HCT116 (cell line): ENCODE results near the gene WNK2.

Experiments used
- CEBPB ChIP-seq: IDR thresholded peaks from 2 replicates; pipeline ENCODE4 v1.6.1; 2012; ENCODE audit warnings: low read depth
- EZH2 ChIP-seq: fragments of 200-600 bp; sonication (generic); IDR thresholded peaks from 2 replicates; pipeline ENCODE4 v1.6.1; 2017; ENCODE audit warnings: antibody characterized with exemption, mixed run types
- EZH2phosphoT487 ChIP-seq: fragments of 200-600 bp; IDR thresholded peaks from 2 replicates; pipeline ENCODE4 v1.6.1; 2018; ENCODE audit warnings: antibody characterized with exemption, borderline replicate concordance
- POLR2A ChIP-seq: IDR thresholded peaks from 2 replicates; pipeline ENCODE4 v1.7.0; 2011; ENCODE audit warnings: borderline replicate concordance; ENCODE audit not compliant: insufficient read depth, insufficient read length; ENCODE audit errors: extremely low read depth
- POLR2AphosphoS5 ChIP-seq: IDR thresholded peaks from 2 replicates; pipeline ENCODE4 v1.6.1; 2011; ENCODE audit warnings: mild to moderate bottlenecking, low read depth, low read length, moderate library complexity
- TF ChIP-seq, protein P1 (sequence below), 3 experiments: fragments of 200-600 bp in 1 of 3; sonication (generic) in 1 of 3; IDR thresholded peaks in 2 of 3; conservative IDR thresholded peaks in 1 of 3; 2 replicates each; pipeline ENCODE4 v1.5.1; 2012 to 2017; ENCODE audit warnings: low read depth in 2 of 3, low read length in 2 of 3, antibody characterized with exemption in 1 of 3, borderline replicate concordance in 1 of 3, control low read depth in 1 of 3, mild to moderate bottlenecking in 1 of 3, mixed read lengths in 1 of 3, mixed run types in 1 of 3, moderate library complexity in 1 of 3; ENCODE audit not compliant: insufficient read depth in 1 of 3
- TF ChIP-seq, protein P2 (sequence below): IDR thresholded peaks from 2 replicates; pipeline ENCODE4 v1.6.1; 2012

DNA sequence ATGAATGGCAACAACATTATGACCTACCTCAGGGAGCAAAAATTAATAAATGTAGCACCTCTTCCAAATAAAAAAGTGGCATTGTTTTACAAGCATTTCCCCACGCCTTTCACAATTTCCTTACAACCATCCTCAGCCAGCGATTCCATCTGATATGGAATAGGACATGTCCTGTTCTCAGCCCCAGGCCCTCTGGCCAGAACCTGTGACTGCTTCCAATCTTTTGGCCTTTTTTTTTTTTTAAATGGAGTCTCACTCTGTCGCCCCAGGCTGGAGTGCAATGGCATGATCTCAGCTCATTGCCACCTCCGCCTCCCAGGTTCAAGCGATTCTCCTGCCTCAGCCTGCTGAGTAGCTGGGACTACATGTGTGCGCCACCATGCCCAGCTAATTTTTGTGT is 16.8 kb upstream of the WNK2 start:
- TF ChIP-seq, protein P1, sequence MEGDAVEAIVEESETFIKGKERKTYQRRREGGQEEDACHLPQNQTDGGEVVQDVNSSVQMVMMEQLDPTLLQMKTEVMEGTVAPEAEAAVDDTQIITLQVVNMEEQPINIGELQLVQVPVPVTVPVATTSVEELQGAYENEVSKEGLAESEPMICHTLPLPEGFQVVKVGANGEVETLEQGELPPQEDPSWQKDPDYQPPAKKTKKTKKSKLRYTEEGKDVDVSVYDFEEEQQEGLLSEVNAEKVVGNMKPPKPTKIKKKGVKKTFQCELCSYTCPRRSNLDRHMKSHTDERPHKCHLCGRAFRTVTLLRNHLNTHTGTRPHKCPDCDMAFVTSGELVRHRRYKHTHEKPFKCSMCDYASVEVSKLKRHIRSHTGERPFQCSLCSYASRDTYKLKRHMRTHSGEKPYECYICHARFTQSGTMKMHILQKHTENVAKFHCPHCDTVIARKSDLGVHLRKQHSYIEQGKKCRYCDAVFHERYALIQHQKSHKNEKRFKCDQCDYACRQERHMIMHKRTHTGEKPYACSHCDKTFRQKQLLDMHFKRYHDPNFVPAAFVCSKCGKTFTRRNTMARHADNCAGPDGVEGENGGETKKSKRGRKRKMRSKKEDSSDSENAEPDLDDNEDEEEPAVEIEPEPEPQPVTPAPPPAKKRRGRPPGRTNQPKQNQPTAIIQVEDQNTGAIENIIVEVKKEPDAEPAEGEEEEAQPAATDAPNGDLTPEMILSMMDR (IDR thresholded peaks at IDR 0.05 in 2 of 3, conservative IDR thresholded peaks at IDR 0.05 in 1 of 3; ENCODE audit: borderline replicate concordance in 1 of 3, insufficient read depth in 1 of 3, low read depth in 2 of 3, low read length in 2 of 3): no peak
- TF ChIP-seq EZH2: no peak
- no peak for TF ChIP-seq EZH2phosphoT487
- no peak for TF ChIP-seq CEBPB
- no peak for TF ChIP-seq POLR2AphosphoS5
- TF ChIP-seq POLR2A: no peak
- TF ChIP-seq, protein P2, sequence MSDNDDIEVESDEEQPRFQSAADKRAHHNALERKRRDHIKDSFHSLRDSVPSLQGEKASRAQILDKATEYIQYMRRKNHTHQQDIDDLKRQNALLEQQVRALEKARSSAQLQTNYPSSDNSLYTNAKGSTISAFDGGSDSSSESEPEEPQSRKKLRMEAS: no peak
